Effector CD4-positive, alpha-beta T cell (primary cell): ENCODE results near the gene ELP1.
"Not testable (repeated sequence)": the region's sequence is repeated elsewhere in the genome, so short reads cannot be mapped to it uniquely, and the experiment has no call there.

Experiments used
- DNase-seq: peaks from one replicate; pipeline ENCODE4 v3.0.0-alpha.2; 2020
- total RNA-seq: gene quantifications from one replicate; lab custom pipeline; 2026; lab: John Stamatoyannopoulos, UW

ELP1 gene, protein sequence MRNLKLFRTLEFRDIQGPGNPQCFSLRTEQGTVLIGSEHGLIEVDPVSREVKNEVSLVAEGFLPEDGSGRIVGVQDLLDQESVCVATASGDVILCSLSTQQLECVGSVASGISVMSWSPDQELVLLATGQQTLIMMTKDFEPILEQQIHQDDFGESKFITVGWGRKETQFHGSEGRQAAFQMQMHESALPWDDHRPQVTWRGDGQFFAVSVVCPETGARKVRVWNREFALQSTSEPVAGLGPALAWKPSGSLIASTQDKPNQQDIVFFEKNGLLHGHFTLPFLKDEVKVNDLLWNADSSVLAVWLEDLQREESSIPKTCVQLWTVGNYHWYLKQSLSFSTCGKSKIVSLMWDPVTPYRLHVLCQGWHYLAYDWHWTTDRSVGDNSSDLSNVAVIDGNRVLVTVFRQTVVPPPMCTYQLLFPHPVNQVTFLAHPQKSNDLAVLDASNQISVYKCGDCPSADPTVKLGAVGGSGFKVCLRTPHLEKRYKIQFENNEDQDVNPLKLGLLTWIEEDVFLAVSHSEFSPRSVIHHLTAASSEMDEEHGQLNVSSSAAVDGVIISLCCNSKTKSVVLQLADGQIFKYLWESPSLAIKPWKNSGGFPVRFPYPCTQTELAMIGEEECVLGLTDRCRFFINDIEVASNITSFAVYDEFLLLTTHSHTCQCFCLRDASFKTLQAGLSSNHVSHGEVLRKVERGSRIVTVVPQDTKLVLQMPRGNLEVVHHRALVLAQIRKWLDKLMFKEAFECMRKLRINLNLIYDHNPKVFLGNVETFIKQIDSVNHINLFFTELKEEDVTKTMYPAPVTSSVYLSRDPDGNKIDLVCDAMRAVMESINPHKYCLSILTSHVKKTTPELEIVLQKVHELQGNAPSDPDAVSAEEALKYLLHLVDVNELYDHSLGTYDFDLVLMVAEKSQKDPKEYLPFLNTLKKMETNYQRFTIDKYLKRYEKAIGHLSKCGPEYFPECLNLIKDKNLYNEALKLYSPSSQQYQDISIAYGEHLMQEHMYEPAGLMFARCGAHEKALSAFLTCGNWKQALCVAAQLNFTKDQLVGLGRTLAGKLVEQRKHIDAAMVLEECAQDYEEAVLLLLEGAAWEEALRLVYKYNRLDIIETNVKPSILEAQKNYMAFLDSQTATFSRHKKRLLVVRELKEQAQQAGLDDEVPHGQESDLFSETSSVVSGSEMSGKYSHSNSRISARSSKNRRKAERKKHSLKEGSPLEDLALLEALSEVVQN (N-terminal part only)
- 184 reads per million, percentile 91 among the genes with 10 or more reads in this experiment for total RNA-seq

- DNase-seq = peak; percentile 93
These were observed at the start of gene ELP1 for GRCh38 chr9:108933718-108934322. Gene ELP1 (minus strand): TSS chr9:108934124. CDS start chr9:108931146, 2,978 bp downstream.

- DNase-seq = no peak
These were observed 47.0 kb upstream of the ELP1 start for GRCh38 chr9:108980893-108981292.

DNA sequence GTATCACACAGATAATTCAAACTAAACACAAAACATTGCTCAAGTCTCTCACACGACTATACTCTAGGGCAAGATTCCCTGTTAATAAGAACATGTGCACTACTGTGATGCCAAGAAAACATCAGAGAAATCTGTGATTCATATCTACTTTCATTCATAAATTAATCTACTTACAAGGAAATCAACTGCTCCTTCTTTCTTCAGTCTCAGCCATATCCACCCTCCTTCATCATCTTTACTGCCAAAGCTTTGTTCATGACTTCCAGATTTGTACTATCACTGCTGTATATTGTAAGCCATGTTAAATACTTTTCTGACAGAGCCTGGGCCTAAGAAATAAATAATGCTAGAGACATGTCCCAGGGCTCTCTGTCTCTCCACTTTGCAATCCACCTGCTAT lies 44.3 kb upstream of the ELP1 start:
- DNase-seq = no peak

DNA sequence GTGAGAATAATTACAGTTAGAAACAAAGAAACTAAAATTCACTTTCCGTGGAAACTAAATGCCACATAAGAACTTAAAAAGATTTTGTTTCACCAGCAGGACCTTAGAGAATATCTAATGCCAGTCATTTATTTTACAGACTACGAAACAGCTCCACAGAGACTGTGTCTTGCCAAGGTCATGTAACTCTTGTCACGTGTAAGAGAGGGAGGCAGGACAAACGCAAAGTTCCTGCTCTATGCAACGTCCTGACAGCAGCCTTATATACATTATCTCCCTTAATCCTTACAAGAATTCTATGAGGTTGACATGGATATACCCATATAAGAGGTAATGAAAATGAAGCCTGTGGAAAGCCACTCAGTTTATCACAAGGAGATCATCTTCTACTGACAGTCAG lies 40.0 kb upstream of the ELP1 start:
- no peak for DNase-seq

GRCh38 chr9:108972626-108973209 lies 38.8 kb upstream of the ELP1 start:
- DNase-seq = no peak

GRCh38 chr9:108972186-108972585 lies 38.3 kb upstream of the ELP1 start:
- no peak for DNase-seq

GRCh38 chr9:108971392-108971791 lies 37.5 kb upstream of the ELP1 start:
- DNase-seq = not testable (repeated sequence)

GRCh38 chr9:108967916-108968315 lies 34.0 kb upstream of the ELP1 start:
- DNase-seq = no peak

DNA sequence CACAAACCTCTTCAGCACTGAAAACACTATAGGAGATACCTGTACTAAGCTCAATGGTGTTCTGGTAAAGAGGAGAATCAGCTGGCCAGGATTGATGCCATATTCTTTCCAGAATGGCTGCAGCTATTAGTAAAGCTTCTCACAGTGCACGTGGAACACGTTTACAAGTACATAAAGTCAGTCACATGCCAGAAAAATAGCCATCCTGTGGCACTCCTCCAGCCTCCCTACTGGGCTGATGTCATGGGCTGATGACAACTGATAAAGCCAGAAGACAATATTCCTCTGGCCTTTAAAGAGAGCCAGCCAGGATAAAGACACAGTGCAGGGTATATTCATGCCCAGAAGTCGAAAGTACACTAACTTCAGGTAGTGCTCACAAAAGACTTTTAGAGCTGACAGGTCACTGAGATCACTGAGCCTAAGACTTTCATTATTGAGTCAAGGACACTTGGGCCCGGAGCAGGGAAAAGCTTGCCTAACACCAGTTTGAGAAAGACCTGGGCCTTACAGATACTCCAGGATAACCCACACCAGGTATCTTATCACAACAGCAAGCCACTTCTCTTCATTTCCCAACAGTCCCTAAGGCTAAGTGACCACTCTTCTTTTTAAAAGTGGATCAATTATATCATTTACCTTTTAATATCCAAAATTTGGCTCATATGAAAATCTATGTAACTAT lies 29.7 kb upstream of the ELP1 start:
- no peak for DNase-seq

DNA sequence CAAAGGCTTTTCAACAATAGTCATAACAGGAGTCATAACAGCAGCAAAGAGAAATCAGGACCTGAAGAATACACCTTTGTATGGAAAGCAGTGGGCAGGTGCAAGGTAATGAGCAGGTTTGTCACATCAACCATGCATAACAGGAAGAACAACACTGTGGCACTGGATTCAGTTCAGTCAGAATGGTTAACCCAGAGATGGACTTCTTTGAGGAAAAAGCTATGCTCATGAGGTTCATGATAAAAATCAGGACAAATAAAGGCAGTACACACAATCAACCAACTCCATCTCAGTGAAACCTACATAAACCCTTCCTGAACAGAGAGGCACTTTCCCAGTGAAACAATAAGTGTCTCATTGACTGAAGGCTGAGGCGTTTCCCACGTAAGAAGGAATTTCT lies 27.2 kb upstream of the ELP1 start:
- no peak for DNase-seq

GRCh38 chr9:108960331-108960730 lies 26.4 kb upstream of the ELP1 start:
- DNase-seq = no peak

DNA sequence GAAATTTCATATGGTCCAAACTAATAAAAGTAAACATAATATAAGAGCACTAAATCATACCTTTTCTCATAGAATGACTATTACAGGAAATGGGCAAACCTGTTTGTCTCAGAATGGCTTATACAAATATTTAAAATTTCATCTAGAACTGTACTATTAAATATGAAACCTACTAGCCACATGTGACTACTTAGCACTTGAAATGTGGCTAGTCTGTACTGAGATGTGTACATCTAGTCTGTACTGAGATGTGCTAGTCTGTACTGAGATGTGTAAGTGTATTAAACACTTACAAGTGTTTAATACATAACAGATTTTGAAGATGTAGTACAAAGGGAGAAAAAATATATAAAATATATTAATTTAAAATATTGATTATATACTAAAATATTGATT lies 22.7 kb upstream of the ELP1 start:
- DNase-seq = no peak

DNA sequence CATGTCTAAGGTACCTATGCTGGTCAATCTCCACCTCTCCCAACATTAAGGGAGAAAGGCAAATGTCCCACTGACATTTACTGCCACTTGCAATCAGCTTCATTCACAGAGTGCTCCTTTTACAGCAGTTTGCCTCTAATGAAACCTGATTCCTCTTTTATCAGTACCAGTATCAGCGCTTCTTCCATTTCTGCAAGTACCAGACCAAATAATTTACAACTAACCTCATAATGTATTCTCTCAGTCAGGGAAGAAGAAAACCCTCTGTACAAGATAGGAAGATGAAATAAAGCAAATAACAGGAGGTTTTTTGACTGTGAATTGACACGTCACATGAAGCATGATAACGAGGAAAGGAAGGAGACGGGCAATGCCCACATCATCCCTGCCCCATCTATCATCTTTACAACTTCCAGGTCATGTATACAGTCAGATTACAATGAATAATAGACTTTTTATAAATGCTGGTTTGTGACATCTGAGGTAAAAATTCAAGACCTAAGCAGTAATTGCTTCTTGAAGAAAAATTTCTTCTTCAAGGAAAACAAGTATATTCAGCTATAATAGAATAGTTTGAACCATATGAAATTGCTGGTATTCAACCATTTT lies 22.2 kb upstream of the ELP1 start:
- DNase-seq = no peak

DNA sequence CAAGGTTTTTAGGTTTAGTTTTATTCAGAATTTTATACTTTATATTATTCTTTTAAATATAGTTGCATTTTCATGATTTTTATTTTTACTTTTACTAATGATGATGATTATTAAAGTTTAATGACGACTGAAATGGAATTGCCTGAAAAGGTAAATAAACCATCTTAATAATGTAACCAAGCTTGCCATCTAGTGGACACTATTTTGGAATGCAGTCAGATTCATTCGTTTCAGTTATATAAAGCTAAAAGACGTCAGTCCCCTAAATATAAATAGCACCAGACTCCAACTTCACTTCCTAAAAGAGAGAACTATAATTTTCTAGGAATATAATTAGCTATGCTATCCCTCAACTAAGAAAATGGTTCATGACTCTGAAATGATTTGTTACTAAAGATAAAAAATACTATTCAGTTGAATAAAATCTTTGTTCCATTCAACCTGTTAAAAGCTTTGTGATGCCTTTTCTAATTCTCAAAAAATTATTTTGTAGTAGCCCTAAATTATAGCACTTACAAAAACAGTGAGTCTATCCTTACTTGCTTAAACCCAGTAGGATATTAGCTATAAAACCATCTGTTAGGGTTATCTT lies 20.2 kb upstream of the ELP1 start:
- no peak for DNase-seq

GRCh38 chr9:108951578-108951977 lies 17.7 kb upstream of the ELP1 start:
- DNase-seq = no peak

GRCh38 chr9:108950168-108950567 lies 16.2 kb upstream of the ELP1 start:
- DNase-seq = no peak

DNA sequence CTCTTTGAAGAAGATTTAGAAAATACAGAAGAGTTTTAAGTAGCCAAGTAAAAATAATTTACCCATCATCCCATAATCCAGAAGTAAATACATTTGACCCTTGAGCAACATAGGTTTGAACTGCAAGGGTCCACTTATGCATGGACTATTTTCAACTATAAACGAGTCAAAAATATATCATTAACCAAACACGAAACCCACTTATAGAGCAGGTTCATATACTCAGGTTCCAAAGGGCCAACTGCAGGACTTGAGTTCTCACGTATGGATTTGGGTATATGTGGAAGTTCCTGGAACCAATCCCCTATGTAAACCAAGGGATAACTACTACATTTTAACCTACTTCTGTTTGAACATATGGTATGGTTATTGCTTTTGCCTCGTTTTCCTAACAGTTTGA lies 6.1 kb upstream of the ELP1 start:
- DNase-seq = no peak

GRCh38 chr9:108937561-108938305 lies 3.8 kb upstream of the ELP1 start:
- no peak for DNase-seq

DNA sequence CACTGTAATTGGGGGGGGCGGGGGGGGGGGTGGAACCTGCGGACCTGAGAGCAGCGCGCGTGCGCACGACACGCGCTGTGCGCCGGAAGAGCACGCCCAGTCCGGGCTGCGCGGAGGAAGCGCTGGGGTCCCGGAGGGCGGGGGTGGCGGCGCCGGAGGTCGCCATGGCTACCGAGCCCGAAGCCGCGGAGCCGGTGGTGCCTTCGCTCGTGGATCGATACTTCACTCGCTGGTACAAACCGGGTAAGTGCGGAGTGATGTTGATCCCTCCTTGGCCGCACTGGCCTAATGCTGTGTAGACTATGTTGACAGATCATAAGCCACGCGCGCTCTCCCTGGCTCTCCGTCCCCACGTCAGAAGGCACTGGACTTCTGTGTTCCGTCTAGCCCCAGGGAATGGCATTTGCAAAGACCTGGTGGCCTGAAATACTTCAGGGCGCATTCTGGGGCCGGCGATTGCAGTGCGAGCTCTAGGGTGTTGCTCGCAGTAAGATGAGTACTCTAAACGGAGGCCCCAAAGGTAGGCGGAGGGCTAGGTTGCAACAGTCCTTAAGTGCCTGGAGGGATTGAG lies 484 bp upstream of the ELP1 start, which contains the start of gene ABITRAM:
ABITRAM (plus strand) TSS at position 78 of the 571 bp plus-strand sequence; CDS start at position 165, 87 bp downstream.
- DNase-seq = peak; percentile 72
